AG09319 (cell line): ENCODE results near the gene MED10.

Experiments
- DNase-seq: peaks from one replicate; pipeline ENCODE4 v3.0.0-alpha.2; 2010; ENCODE audit warnings: low read depth; ENCODE audit errors: extremely low read depth
- CTCF ChIP-seq: IDR thresholded peaks from 2 replicates; pipeline ENCODE4 v1.5.1; 2011; ENCODE audit warnings: low read depth, mild to moderate bottlenecking, inconsistent platforms, low read length, moderate library complexity

Gene MED10

GRCh38 chr5:6394429-6395101, 16.2 kb upstream of the MED10 start:
- no peak for DNase-seq
- no peak for TF ChIP-seq CTCF

GRCh38 chr5:6393596-6394194, 15.3 kb upstream of the MED10 start:
- TF ChIP-seq CTCF, result no peak
- no peak for DNase-seq

GRCh38 chr5:6392561-6392960, 14.2 kb upstream of the MED10 start:
- no peak for TF ChIP-seq CTCF

GRCh38 chr5:6391151-6391550, 12.8 kb upstream of the MED10 start:
- no peak for TF ChIP-seq CTCF
- DNase-seq, result no peak

More at GRCh38 chr5:6392561-6392960, 14.2 kb upstream of the MED10 start:
- DNase-seq, result no peak

- no peak for DNase-seq
- no peak for TF ChIP-seq CTCF
These were observed 11.7 kb upstream of the MED10 start for GRCh38 chr5:6389946-6390530.

- no peak for TF ChIP-seq CTCF
- DNase-seq, result no peak
These were observed 11.1 kb upstream of the MED10 start for GRCh38 chr5:6389397-6389796.

GRCh38 chr5:6387970-6388369, 9.6 kb upstream of the MED10 start:
- DNase-seq, result no peak
- no peak for TF ChIP-seq CTCF
